ENCODE data around the gene CTF1. TPM values are rescaled to one million over a fixed set of nuclear protein-coding genes. Genes with fewer than 3 reads are reported as not detected.

The CTF1 gene
- total RNA-seq, 1 donor from 2014 or later: 1.7 TPM

GRCh38 chr16:30951750-30952149 is 55.3 kb downstream of the CTF1 start:
- H3K4me1 Mint-ChIP-seq (ENCODE audit: low read depth, unreplicated experiment): peaks cover 6% of the 10 kb centered on the region
- H3K27ac Mint-ChIP-seq (ENCODE audit: unreplicated experiment): no peak overlapping the region
- H3K36me3 Mint-ChIP-seq (ENCODE audit: unreplicated experiment): no peaks in the 10 kb centered on the region
- TF ChIP-seq CTCF (IDR thresholded peaks at IDR 0.05; ENCODE audit: partially characterized antibody, unreplicated experiment): no peak
- H3K4me3 Mint-ChIP-seq (ENCODE audit: unreplicated experiment): no peak overlapping the region
- no peak for DNase-seq
- peaks cover 6% of the 10 kb centered on the region for H3K9me3 Mint-ChIP-seq (ENCODE audit: unreplicated experiment)
- peaks cover 10% of the 10 kb centered on the region for H3K27me3 Mint-ChIP-seq (ENCODE audit: unreplicated experiment)

- no peak for DNase-seq
- peaks cover 14% of the 10 kb centered on the region for H3K27me3 Mint-ChIP-seq (ENCODE audit: unreplicated experiment)
- H3K4me3 Mint-ChIP-seq (ENCODE audit: unreplicated experiment): no peak overlapping the region
- H3K36me3 Mint-ChIP-seq (ENCODE audit: unreplicated experiment): no peaks in the 10 kb centered on the region
- H3K27ac Mint-ChIP-seq (ENCODE audit: unreplicated experiment): no peak overlapping the region
- no peak for TF ChIP-seq CTCF (IDR thresholded peaks at IDR 0.05; ENCODE audit: partially characterized antibody, unreplicated experiment)
- H3K4me1 Mint-ChIP-seq (ENCODE audit: low read depth, unreplicated experiment): peaks cover 6% of the 10 kb centered on the region
- peaks cover 10% of the 10 kb centered on the region for H3K9me3 Mint-ChIP-seq (ENCODE audit: unreplicated experiment)
Measured at GRCh38 chr16:30953111-30953510, 56.7 kb downstream of the CTF1 start.

Small RNAs within 50 kb of the gene (microRNA-seq; reads per million reads assigned to microRNA genes)
- 3.2 reads per million, percentile 23 among the genes with 10 or more reads in this experiment for gene MIR4519 (ENCODE audit: unreplicated experiment)
- gene MIR762 (ENCODE audit: unreplicated experiment): 0.96 reads per million

Other genes with a start within 250 kb of the CTF1 start
- gene PRR14, start 245.7 kb upstream of the CTF1 start, total RNA-seq (ENCODE audit: unreplicated experiment): 79.6 TPM
- 66.7 TPM for gene FBRS, start 238.2 kb upstream of the CTF1 start, total RNA-seq (ENCODE audit: unreplicated experiment)
- gene SRCAP, start 197.4 kb upstream of the CTF1 start, total RNA-seq (ENCODE audit: unreplicated experiment): 60.1 TPM
- 32.6 TPM for gene PHKG2, start 148.2 kb upstream of the CTF1 start, total RNA-seq (ENCODE audit: unreplicated experiment)
- 10.9 TPM for gene CFAP119, start 134.6 kb upstream of the CTF1 start, total RNA-seq (ENCODE audit: unreplicated experiment)
- 182 TPM for gene RNF40, start 134.3 kb upstream of the CTF1 start, total RNA-seq (ENCODE audit: unreplicated experiment)
- 42.5 TPM for gene ZNF629, start 109.4 kb upstream of the CTF1 start, total RNA-seq (ENCODE audit: unreplicated experiment)
- 24.0 TPM for gene BCL7C, start 2.5 kb upstream of the CTF1 start, total RNA-seq (ENCODE audit: unreplicated experiment)
- 76.8 TPM for gene FBXL19, start 27.0 kb downstream of the CTF1 start, total RNA-seq (ENCODE audit: unreplicated experiment)
- gene ORAI3, start 52.5 kb downstream of the CTF1 start, total RNA-seq (ENCODE audit: unreplicated experiment): 5.1 TPM
- gene SETD1A, start 61.1 kb downstream of the CTF1 start, total RNA-seq (ENCODE audit: unreplicated experiment): 24.3 TPM
- gene HSD3B7, start 88.6 kb downstream of the CTF1 start, total RNA-seq (ENCODE audit: unreplicated experiment): 2.0 TPM
- 51.6 TPM for gene STX1B, start 114.0 kb downstream of the CTF1 start, total RNA-seq (ENCODE audit: unreplicated experiment)
- gene STX4, start 136.9 kb downstream of the CTF1 start, total RNA-seq (ENCODE audit: unreplicated experiment): 23.4 TPM
- gene ZNF668, start 177.6 kb downstream of the CTF1 start, total RNA-seq (ENCODE audit: unreplicated experiment): 15.5 TPM
- gene ZNF646, start 177.8 kb downstream of the CTF1 start, total RNA-seq (ENCODE audit: unreplicated experiment): 33.1 TPM
- 20.4 TPM for gene PRSS53, start 192.3 kb downstream of the CTF1 start, total RNA-seq (ENCODE audit: unreplicated experiment)
- 152 TPM for gene VKORC1, start 198.2 kb downstream of the CTF1 start, total RNA-seq (ENCODE audit: unreplicated experiment)
- gene BCKDK, start 211.8 kb downstream of the CTF1 start, total RNA-seq (ENCODE audit: unreplicated experiment): 62.4 TPM
- gene KAT8, start 221.1 kb downstream of the CTF1 start, total RNA-seq (ENCODE audit: unreplicated experiment): 61.2 TPM
- not detected for gene PRSS8, start 239.1 kb downstream of the CTF1 start, total RNA-seq (ENCODE audit: unreplicated experiment)